ENCODE measurements around the gene SDK2.

DNA sequence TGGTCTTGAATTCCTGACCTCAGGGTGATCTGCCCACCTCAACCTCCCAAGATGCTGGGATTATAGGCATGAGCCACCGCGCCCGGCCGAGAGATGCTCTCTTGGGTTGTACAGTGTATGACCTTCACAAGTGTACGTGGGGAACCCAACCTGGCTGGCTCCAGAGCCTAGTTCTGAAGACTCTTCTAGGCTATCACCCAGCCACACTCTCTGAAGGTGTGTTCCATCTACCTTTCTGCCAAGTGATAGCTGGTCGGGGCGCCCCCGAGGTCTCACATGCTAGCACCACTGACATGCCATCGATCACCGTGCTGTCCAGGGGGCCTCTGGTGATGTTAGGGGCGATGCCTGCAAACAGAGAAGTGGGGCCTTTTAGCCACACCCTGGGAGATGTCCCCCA is 210.7 kb downstream of the SDK2 start:
- TF ChIP-seq, protein P1, sequence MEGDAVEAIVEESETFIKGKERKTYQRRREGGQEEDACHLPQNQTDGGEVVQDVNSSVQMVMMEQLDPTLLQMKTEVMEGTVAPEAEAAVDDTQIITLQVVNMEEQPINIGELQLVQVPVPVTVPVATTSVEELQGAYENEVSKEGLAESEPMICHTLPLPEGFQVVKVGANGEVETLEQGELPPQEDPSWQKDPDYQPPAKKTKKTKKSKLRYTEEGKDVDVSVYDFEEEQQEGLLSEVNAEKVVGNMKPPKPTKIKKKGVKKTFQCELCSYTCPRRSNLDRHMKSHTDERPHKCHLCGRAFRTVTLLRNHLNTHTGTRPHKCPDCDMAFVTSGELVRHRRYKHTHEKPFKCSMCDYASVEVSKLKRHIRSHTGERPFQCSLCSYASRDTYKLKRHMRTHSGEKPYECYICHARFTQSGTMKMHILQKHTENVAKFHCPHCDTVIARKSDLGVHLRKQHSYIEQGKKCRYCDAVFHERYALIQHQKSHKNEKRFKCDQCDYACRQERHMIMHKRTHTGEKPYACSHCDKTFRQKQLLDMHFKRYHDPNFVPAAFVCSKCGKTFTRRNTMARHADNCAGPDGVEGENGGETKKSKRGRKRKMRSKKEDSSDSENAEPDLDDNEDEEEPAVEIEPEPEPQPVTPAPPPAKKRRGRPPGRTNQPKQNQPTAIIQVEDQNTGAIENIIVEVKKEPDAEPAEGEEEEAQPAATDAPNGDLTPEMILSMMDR (conservative IDR thresholded peaks at IDR 0.05; ENCODE audit: low read depth, low read length) = no peak
- TF ChIP-seq EZH2 (IDR thresholded peaks at IDR 0.05; ENCODE audit: borderline replicate concordance, low read depth, low read length, poor library complexity, severe bottlenecking) = no peak
